A172 (cell line): ENCODE measurements around the gene RERGL. TPM values are rescaled to one million over a fixed set of nuclear protein-coding genes. Genes with fewer than 3 reads are reported as not detected.

ENCODE experiments used
- total RNA-seq: library from RNA; depleted of rRNA; stranded (reverse); fragments of >200 nt; shearing (Covaris generic); gene quantifications from 2 replicates; pipeline ENCODE4 v1.2.3, GENCODE V29; 2014; rRNA removed

The RERGL gene
- total RNA-seq, 1 experiment from 2014 or later: not detected

Other genes starting within 250 kb of the RERGL start
- not detected in 2 replicates for gene PIK3C2G, start 171.3 kb upstream of the RERGL start, total RNA-seq